Body of pancreas (tissue), 4 donors: ENCODE results near the gene VTCN1.

Experiments used
- CTCF ChIP-seq, 7 experiments: fragments of 450-650 bp in 4 of 7; fragments of 200-600 bp in 3 of 7; sonication (generic) in 3 of 7; IDR thresholded peaks; one replicate each; pipeline ENCODE4 v1.5.1; 2016 to 2019; ENCODE audit warnings: antibody characterized with exemption in 7 of 7
- POLR2A ChIP-seq, 3 donors: fragments of 450-650 bp; IDR thresholded peaks; one replicate each; pipeline ENCODE4 v1.6.1; 2016; ENCODE audit warnings: antibody characterized with exemption in 3 of 3, mild to moderate bottlenecking in 2 of 3

- TF ChIP-seq CTCF (IDR thresholded peaks at IDR 0.05) (no peak), POLR2A (IDR thresholded peaks at IDR 0.05) (no peak)
Observed at GRCh38 chr1:117138106-117138505, 72.6 kb downstream of the VTCN1 start.
